Vagina (tissue), 2 donors: ENCODE data around the gene PRKAG2. TPM values are rescaled to one million over a fixed set of nuclear protein-coding genes. Genes with fewer than 3 reads are reported as not detected.

ENCODE experiments used
- DNase-seq, 2 donors: peaks; one replicate each; pipeline ENCODE4 v3.0.0-alpha.2; 2017; ENCODE audit errors: extremely low spot score in 2 of 2
- H3K27ac ChIP-seq: fragments of 200-600 bp; sonication (generic); one replicate; pipeline ENCODE4 v1.5.1; 2019
- H3K27me3 ChIP-seq: fragments of 200-600 bp; sonication (generic); one replicate; pipeline ENCODE4 v1.5.1; 2019
- H3K36me3 ChIP-seq, 2 donors: fragments of 200-600 bp; sonication (generic); one replicate each; pipeline ENCODE4 v1.5.1; 2017 to 2019
- H3K4me1 ChIP-seq: fragments of 200-600 bp; sonication (generic); one replicate; pipeline ENCODE4 v1.5.1; 2019
- H3K4me3 ChIP-seq, 2 donors: fragments of 200-600 bp; sonication (generic); 1 replicate in 1 of 2; 2 replicates in 1 of 2; pipeline ENCODE4 v1.5.1; 2016 to 2019
- H3K9me3 ChIP-seq: fragments of 200-600 bp; sonication (generic); one replicate; pipeline ENCODE4 v1.5.1; 2019
- POLR2A ChIP-seq, 2 donors: fragments of 450-650 bp; IDR thresholded peaks; one replicate each; pipeline ENCODE4 v1.6.1; 2017; ENCODE audit warnings: antibody characterized with exemption in 2 of 2, mild to moderate bottlenecking in 2 of 2, moderate library complexity in 2 of 2
- POLR2AphosphoS5 ChIP-seq, 2 donors: sonication (generic); formaldehyde crosslinking; IDR thresholded peaks; one replicate each; pipeline ENCODE4 v1.9.0; 2017; ENCODE audit warnings: antibody characterized with exemption in 2 of 2, mild to moderate bottlenecking in 2 of 2, low read depth in 1 of 2; ENCODE audit not compliant: insufficient read depth in 1 of 2
- intact Hi-C: fragments of 100-400 bp; cut with DNase I; formaldehyde crosslinking; loops from one replicate; pipeline ENCODE4 v1.15.1; 2023
- total RNA-seq: library from RNA; depleted of rRNA; stranded (reverse); fragments of >200 nt; gene quantifications from one replicate; pipeline ENCODE4 v1.2.3, GENCODE V29; 2016
- TF ChIP-seq, protein P1 (sequence below), 3 experiments: fragments of 450-650 bp in 2 of 3; fragments of 200-600 bp in 1 of 3; sonication (generic) in 1 of 3; IDR thresholded peaks; one replicate each; pipeline ENCODE4 v1.5.1; 2017 to 2019; ENCODE audit warnings: antibody characterized with exemption in 3 of 3, mild to moderate bottlenecking in 2 of 3, moderate library complexity in 2 of 3

PRKAG2 gene
- total RNA-seq, 1 donor from 2014 or later = 25.0 TPM

- Histone ChIP-seq H3K9me3 (no peaks in the 10 kb centered on the region), H3K27me3 (no peaks in the 10 kb centered on the region), H3K4me3 (no peak overlapping the region), H3K27ac (no peak overlapping the region), H3K4me1 (no peaks in the 10 kb centered on the region), H3K36me3 (no peaks in the 10 kb centered on the region)
- intact Hi-C loops = loop anchor here (1.0 kb wide), 1 partner anchor 26 kb away; no protein-coding TSS in a partner anchor
- DNase-seq = no peak
- TF ChIP-seq POLR2A (IDR thresholded peaks at IDR 0.05) = no peak
- TF ChIP-seq, protein P1, sequence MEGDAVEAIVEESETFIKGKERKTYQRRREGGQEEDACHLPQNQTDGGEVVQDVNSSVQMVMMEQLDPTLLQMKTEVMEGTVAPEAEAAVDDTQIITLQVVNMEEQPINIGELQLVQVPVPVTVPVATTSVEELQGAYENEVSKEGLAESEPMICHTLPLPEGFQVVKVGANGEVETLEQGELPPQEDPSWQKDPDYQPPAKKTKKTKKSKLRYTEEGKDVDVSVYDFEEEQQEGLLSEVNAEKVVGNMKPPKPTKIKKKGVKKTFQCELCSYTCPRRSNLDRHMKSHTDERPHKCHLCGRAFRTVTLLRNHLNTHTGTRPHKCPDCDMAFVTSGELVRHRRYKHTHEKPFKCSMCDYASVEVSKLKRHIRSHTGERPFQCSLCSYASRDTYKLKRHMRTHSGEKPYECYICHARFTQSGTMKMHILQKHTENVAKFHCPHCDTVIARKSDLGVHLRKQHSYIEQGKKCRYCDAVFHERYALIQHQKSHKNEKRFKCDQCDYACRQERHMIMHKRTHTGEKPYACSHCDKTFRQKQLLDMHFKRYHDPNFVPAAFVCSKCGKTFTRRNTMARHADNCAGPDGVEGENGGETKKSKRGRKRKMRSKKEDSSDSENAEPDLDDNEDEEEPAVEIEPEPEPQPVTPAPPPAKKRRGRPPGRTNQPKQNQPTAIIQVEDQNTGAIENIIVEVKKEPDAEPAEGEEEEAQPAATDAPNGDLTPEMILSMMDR (IDR thresholded peaks at IDR 0.05) = no peak
- no peak for TF ChIP-seq POLR2AphosphoS5 (IDR thresholded peaks at IDR 0.05; ENCODE audit: insufficient read depth in 1 of 2, low read depth in 1 of 2)
These were observed 157.0 kb downstream of the PRKAG2 start for GRCh38 chr7:151719897-151720242.

GRCh38 chr7:151719031-151719896 is 157.7 kb downstream of the PRKAG2 start:
- Histone ChIP-seq H3K9me3 (no peaks in the 10 kb centered on the region), H3K4me1 (no peaks in the 10 kb centered on the region), H3K36me3 (no peaks in the 10 kb centered on the region), H3K27me3 (no peaks in the 10 kb centered on the region), H3K4me3 (no peak overlapping the region), H3K27ac (no peak overlapping the region)
- TF ChIP-seq POLR2A (IDR thresholded peaks at IDR 0.05) (no peak), POLR2AphosphoS5 (IDR thresholded peaks at IDR 0.05; ENCODE audit: insufficient read depth in 1 of 2, low read depth in 1 of 2) (no peak)
- TF ChIP-seq, protein P1 (IDR thresholded peaks at IDR 0.05) = no peak
- intact Hi-C loops = loop anchor here (1.0 kb wide), 1 partner anchor 25 kb away; no protein-coding TSS in a partner anchor
- DNase-seq = no peak

GRCh38 chr7:151717918-151718317 is 159.0 kb downstream of the PRKAG2 start:
- Histone ChIP-seq H3K27ac (no peak overlapping the region), H3K36me3 (no peaks in the 10 kb centered on the region), H3K4me1 (no peaks in the 10 kb centered on the region), H3K9me3 (no peaks in the 10 kb centered on the region), H3K27me3 (no peaks in the 10 kb centered on the region), H3K4me3 (no peak overlapping the region)
- DNase-seq = no peak
- intact Hi-C loops = no loop called here
- TF ChIP-seq POLR2A (IDR thresholded peaks at IDR 0.05) (no peak), POLR2AphosphoS5 (IDR thresholded peaks at IDR 0.05; ENCODE audit: insufficient read depth in 1 of 2, low read depth in 1 of 2) (no peak)
- TF ChIP-seq, protein P1 (IDR thresholded peaks at IDR 0.05) = no peak

GRCh38 chr7:151717415-151717814 is 159.5 kb downstream of the PRKAG2 start:
- H3K27me3 ChIP-seq = no peaks in the 10 kb centered on the region
- no peak overlapping the region for H3K4me3 ChIP-seq
- TF ChIP-seq POLR2A (IDR thresholded peaks at IDR 0.05) (no peak), POLR2AphosphoS5 (IDR thresholded peaks at IDR 0.05; ENCODE audit: insufficient read depth in 1 of 2, low read depth in 1 of 2) (no peak)
- TF ChIP-seq, protein P1 (IDR thresholded peaks at IDR 0.05) = no peak
- H3K4me1 ChIP-seq = no peaks in the 10 kb centered on the region
- H3K36me3 ChIP-seq = no peaks in the 10 kb centered on the region
- no peak overlapping the region for H3K27ac ChIP-seq
- no peaks in the 10 kb centered on the region for H3K9me3 ChIP-seq
- intact Hi-C loops = no loop called here
- DNase-seq = no peak

DNA sequence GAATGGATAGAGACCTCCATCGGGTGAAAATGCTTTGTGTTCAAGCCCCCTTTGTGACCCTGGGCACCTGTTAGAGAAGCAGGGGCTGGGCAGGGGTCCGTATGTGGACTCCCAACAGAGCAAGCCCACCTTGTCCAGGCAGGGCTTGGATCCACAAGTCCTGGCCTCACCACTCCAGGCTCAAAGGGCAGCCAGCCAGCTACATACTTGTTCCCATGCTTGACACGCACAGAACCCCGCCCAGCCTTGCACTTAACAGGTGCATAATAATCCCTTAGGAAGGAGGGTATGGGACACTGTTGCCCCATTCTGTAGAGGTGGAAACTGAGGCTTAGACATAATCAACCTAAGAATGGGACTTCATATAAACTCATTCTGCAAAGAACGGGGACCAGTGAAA is 160.6 kb downstream of the PRKAG2 start:
- no peaks in the 10 kb centered on the region for H3K9me3 ChIP-seq
- H3K27me3 ChIP-seq = no peaks in the 10 kb centered on the region
- no peak overlapping the region for H3K27ac ChIP-seq
- TF ChIP-seq, protein P1 (IDR thresholded peaks at IDR 0.05) = no peak
- no peak for TF ChIP-seq POLR2A (IDR thresholded peaks at IDR 0.05)
- TF ChIP-seq POLR2AphosphoS5 (IDR thresholded peaks at IDR 0.05; ENCODE audit: insufficient read depth in 1 of 2, low read depth in 1 of 2) = no peak
- H3K4me1 ChIP-seq = no peaks in the 10 kb centered on the region
- DNase-seq = no peak
- H3K36me3 ChIP-seq = no peaks in the 10 kb centered on the region
- H3K4me3 ChIP-seq = no peak overlapping the region
- intact Hi-C loops = no loop called here
